ENCODE measurements around the gene RABGAP1L.

The RABGAP1L gene

GRCh38 chr1:174265282-174265681 lies 106.0 kb downstream of the RABGAP1L start:
- no peak for TF ChIP-seq CTCF (IDR thresholded peaks at IDR 0.05; ENCODE audit: low read depth, low read length, missing control alignments)

GRCh38 chr1:174266476-174266875 lies 107.2 kb downstream of the RABGAP1L start:
- H3K4me3 ChIP-seq (ENCODE audit: low read depth, low read length) = no peak overlapping the region
- DNase-seq (ENCODE audit: low read depth) = no peak
- in situ Hi-C loops (cut with HindIII; ENCODE audit: low sequenced_read_pairs) = no loop called here
- no peak for TF ChIP-seq CTCF (IDR thresholded peaks at IDR 0.05; ENCODE audit: low read depth, low read length, missing control alignments)

More at GRCh38 chr1:174265282-174265681, 106.0 kb downstream of the RABGAP1L start:
- H3K4me3 ChIP-seq (ENCODE audit: low read depth, low read length) = no peak overlapping the region
- in situ Hi-C loops (cut with HindIII; ENCODE audit: low sequenced_read_pairs) = no loop called here
- no peak for DNase-seq (ENCODE audit: low read depth)

GRCh38 chr1:174266991-174267612 lies 107.8 kb downstream of the RABGAP1L start:
- no peak for DNase-seq (ENCODE audit: low read depth)
- in situ Hi-C loops (cut with HindIII; ENCODE audit: low sequenced_read_pairs) = no loop called here
- TF ChIP-seq CTCF (IDR thresholded peaks at IDR 0.05; ENCODE audit: low read depth, low read length, missing control alignments) = no peak
- no peak overlapping the region for H3K4me3 ChIP-seq (ENCODE audit: low read depth, low read length)

- in situ Hi-C loops (cut with HindIII; ENCODE audit: low sequenced_read_pairs) = no loop called here
- no peak for DNase-seq (ENCODE audit: low read depth)
- H3K4me3 ChIP-seq (ENCODE audit: low read depth, low read length) = no peak overlapping the region
- TF ChIP-seq CTCF (IDR thresholded peaks at IDR 0.05; ENCODE audit: low read depth, low read length, missing control alignments) = no peak
These were observed 110.8 kb downstream of the RABGAP1L start for GRCh38 chr1:174269989-174270651.

- H3K4me3 ChIP-seq (ENCODE audit: low read depth, low read length) = no peak overlapping the region
- in situ Hi-C loops (cut with HindIII; ENCODE audit: low sequenced_read_pairs) = no loop called here
- DNase-seq (ENCODE audit: low read depth) = no peak
- TF ChIP-seq CTCF (IDR thresholded peaks at IDR 0.05; ENCODE audit: low read depth, low read length, missing control alignments) = no peak
These were observed 113.9 kb downstream of the RABGAP1L start for GRCh38 chr1:174273190-174273589.

- H3K4me3 ChIP-seq (ENCODE audit: low read depth, low read length) = no peak overlapping the region
- no peak for DNase-seq (ENCODE audit: low read depth)
- in situ Hi-C loops (cut with HindIII; ENCODE audit: low sequenced_read_pairs) = no loop called here
- TF ChIP-seq CTCF (IDR thresholded peaks at IDR 0.05; ENCODE audit: low read depth, low read length, missing control alignments) = no peak
These were observed 114.5 kb downstream of the RABGAP1L start for GRCh38 chr1:174273776-174274175.
